ENCODE data around the gene GRM8.

DNA sequence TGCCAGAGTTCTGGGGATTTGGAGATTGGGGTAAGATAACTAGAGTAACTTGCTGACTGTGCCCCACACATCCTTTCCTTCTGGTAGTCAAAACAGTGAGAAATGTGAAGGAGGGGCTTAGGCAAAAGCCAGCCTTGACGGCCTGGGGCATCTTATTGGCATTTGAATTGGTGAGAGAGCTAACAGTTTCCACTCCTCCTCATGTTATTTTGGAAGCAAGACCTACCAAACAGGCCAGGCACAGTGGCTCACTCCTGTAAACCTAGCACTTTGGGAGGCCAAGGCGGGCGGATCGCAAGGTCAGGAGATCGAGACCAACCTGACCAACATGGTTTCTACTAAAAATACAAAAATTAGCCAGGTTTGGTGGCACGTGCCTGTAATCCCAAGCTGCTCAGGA, 596.6 kb downstream of the GRM8 start:
- TF ChIP-seq EZH2 (IDR thresholded peaks at IDR 0.05; ENCODE audit: insufficient read depth, low read length) = no peak
- TF ChIP-seq, protein P1, sequence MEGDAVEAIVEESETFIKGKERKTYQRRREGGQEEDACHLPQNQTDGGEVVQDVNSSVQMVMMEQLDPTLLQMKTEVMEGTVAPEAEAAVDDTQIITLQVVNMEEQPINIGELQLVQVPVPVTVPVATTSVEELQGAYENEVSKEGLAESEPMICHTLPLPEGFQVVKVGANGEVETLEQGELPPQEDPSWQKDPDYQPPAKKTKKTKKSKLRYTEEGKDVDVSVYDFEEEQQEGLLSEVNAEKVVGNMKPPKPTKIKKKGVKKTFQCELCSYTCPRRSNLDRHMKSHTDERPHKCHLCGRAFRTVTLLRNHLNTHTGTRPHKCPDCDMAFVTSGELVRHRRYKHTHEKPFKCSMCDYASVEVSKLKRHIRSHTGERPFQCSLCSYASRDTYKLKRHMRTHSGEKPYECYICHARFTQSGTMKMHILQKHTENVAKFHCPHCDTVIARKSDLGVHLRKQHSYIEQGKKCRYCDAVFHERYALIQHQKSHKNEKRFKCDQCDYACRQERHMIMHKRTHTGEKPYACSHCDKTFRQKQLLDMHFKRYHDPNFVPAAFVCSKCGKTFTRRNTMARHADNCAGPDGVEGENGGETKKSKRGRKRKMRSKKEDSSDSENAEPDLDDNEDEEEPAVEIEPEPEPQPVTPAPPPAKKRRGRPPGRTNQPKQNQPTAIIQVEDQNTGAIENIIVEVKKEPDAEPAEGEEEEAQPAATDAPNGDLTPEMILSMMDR (IDR thresholded peaks at IDR 0.05; ENCODE audit: insufficient read depth, low read depth, low read length) = no peak

Data from astrocyte (in vitro differentiated cells and primary cell).